PC-3 (cell line): ENCODE data around the gene TRIM45. TPM values are rescaled to one million over a fixed set of nuclear protein-coding genes. Genes with fewer than 3 reads are reported as not detected.

Source experiments
- ATAC-seq: fragments of 200-7000 bp; cut with Tn5 transposase; 2 replicates; pipeline ENCODE4 v1.9.1; 2020; ENCODE audit warnings: mild to moderate bottlenecking, moderate library complexity
- BruUV-seq: library from RNA; stranded (reverse); fragments of 400-500 nt; replicated peaks from 2 replicates; lab custom pipeline; 2021; lab: Mats Ljungman, UMichigan
- CTCF ChIA-PET: fragments of 300-600 bp; sonication (Branson Sonifier 250); formaldehyde crosslinking; loops from one replicate; lab custom pipeline; 2022; ENCODE audit warnings: antibody characterized with exemption; lab: Charles Lee
- POLR2A ChIA-PET: fragments of 300-600 bp; sonication (Branson Sonifier 250); formaldehyde crosslinking; loops from one replicate; lab custom pipeline; 2022; ENCODE audit warnings: antibody characterized with exemption; ENCODE audit not compliant: unreplicated experiment; lab: Charles Lee
- DNase-seq: peaks from one replicate; pipeline ENCODE4 v3.0.0-alpha.2; 2015
- H2AFZ ChIP-seq: fragments of 300-600 bp; sonication (generic); 2 replicates; pipeline ENCODE4 v1.6.0; 2016; ENCODE audit warnings: antibody characterized with exemption, low read length
- H3F3A ChIP-seq: fragments of 300-600 bp; sonication (generic); one replicate; pipeline ENCODE4 v1.6.0; 2017; ENCODE audit warnings: antibody characterized with exemption, low read length, control low read depth, mild to moderate bottlenecking; ENCODE audit not compliant: unreplicated experiment
- H3K27ac ChIP-seq: fragments of 300-600 bp; sonication (generic); 2 replicates; pipeline ENCODE4 v1.5.1; 2016; ENCODE audit warnings: mild to moderate bottlenecking, low read length
- H3K27me3 ChIP-seq: fragments of 300-600 bp; sonication (generic); 2 replicates; pipeline ENCODE4 v1.6.1; 2016; ENCODE audit warnings: low read length, mixed read lengths
- H3K36me3 ChIP-seq: fragments of 300-600 bp; sonication (generic); 2 replicates; pipeline ENCODE4 v1.6.1; 2016; ENCODE audit warnings: low read depth, mixed run types, low read length, mixed read lengths
- H3K4me1 ChIP-seq: fragments of 300-600 bp; sonication (generic); 2 replicates; pipeline ENCODE4 v1.5.1; 2016; ENCODE audit warnings: low read length; ENCODE audit not compliant: insufficient read depth
- H3K4me2 ChIP-seq: fragments of 300-600 bp; sonication (generic); 2 replicates; pipeline ENCODE4 v1.6.0; 2016; ENCODE audit warnings: low read length
- H3K4me3 ChIP-seq: fragments of 300-600 bp; sonication (generic); 2 replicates; pipeline ENCODE4 v1.5.1; 2016; ENCODE audit warnings: mild to moderate bottlenecking, low read length, mixed read lengths
- H3K79me2 ChIP-seq: fragments of 300-600 bp; sonication (generic); 2 replicates; pipeline ENCODE4 v1.6.1; 2017; ENCODE audit warnings: low read length, mixed read lengths
- H3K9ac ChIP-seq: fragments of 300-600 bp; sonication (generic); 2 replicates; pipeline ENCODE4 v1.6.0; 2016; ENCODE audit warnings: mild to moderate bottlenecking, low read length
- H3K9me2 ChIP-seq: fragments of 300-600 bp; sonication (generic); replicated peaks from 2 replicates; pipeline ENCODE4 v1.6.1; 2016; ENCODE audit warnings: mixed run types, low read length, mixed read lengths
- H3K9me3 ChIP-seq: fragments of 300-600 bp; sonication (generic); 2 replicates; pipeline ENCODE4 v1.6.1; 2016; ENCODE audit warnings: low read length, mixed read lengths
- H4K20me1 ChIP-seq: fragments of 300-600 bp; sonication (generic); 2 replicates; pipeline ENCODE4 v1.6.1; 2016; ENCODE audit warnings: low read length, mixed read lengths
- CTCF ChIP-seq: fragments of 300-600 bp; sonication (generic); conservative IDR thresholded peaks from 2 replicates; pipeline ENCODE4 v1.5.1; 2017; ENCODE audit warnings: antibody characterized with exemption, low read depth, mild to moderate bottlenecking, low read length
- EZH2 ChIP-seq: fragments of 300-600 bp; sonication (generic); IDR thresholded peaks from one replicate; pipeline ENCODE4 v1.6.1; 2017; ENCODE audit warnings: antibody characterized with exemption, mild to moderate bottlenecking, low read length; ENCODE audit not compliant: unreplicated experiment
- EZH2phosphoT487 ChIP-seq: fragments of 300-600 bp; sonication (generic); IDR thresholded peaks from 2 replicates; pipeline ENCODE4 v1.6.1; 2018; ENCODE audit warnings: mild to moderate bottlenecking, antibody characterized with exemption, low read length, borderline replicate concordance
- intact Hi-C: fragments of 100-400 bp; cut with micrococcal nuclease; formaldehyde crosslinking; loops from 2 replicates; pipeline ENCODE4 v1.9.0; 2023
- total RNA-seq: library from RNA; depleted of rRNA; stranded (reverse); fragments of >200 nt; gene quantifications from 2 replicates; pipeline ENCODE4 v1.2.3, GENCODE V29; 2014

TRIM45 gene
- total RNA-seq, 1 experiment from 2014 or later: 4.3 TPM

- ChIA-PET CTCF (interaction anchor here (0.7 kb wide), 1 partner anchor 142 kb away, joined by 3 read pairs; the partner anchor contains the start of gene VTCN1), POLR2A (no interaction called here)
- Histone ChIP-seq H3K27me3 (no peaks in the 10 kb centered on the region), H3F3A (no peaks in the 10 kb centered on the region), H3K9me3 (no peaks in the 10 kb centered on the region), H3K4me2 (no peak overlapping the region), H3K9ac (no peak overlapping the region), H3K27ac (no peak overlapping the region), H4K20me1 (no peaks in the 10 kb centered on the region), H3K4me3 (no peak overlapping the region), H3K79me2 (no peaks in the 10 kb centered on the region), H3K36me3 (0 out of 2 replicates have a peak, but pooled peaks cover 2% of the 10 kb centered on the region), H3K9me2 (no peaks in the 10 kb centered on the region), H3K4me1 (no peaks in the 10 kb centered on the region), H2AFZ (no peak overlapping the region)
- TF ChIP-seq EZH2: no peak
- no peak for TF ChIP-seq EZH2phosphoT487
- no peak for TF ChIP-seq CTCF
- DNase-seq (no peak), ATAC-seq (no peak)
- intact Hi-C loops: loop anchor here (1.0 to 10.0 kb wide), 3 partner anchors 60 to 686 kb away; no protein-coding TSS in a partner anchor
- no TSS peak for BruUV-seq
These were observed 53.0 kb downstream of the TRIM45 start for GRCh38 chr1:117068580-117068979.

- TF ChIP-seq EZH2phosphoT487 (no peak), CTCF (peak; percentile 89)
- no peaks in the 10 kb centered on the region for H4K20me1 ChIP-seq
- H3K4me2 ChIP-seq: no peak overlapping the region
- no TSS peak for BruUV-seq
- intact Hi-C loops: loop anchor here (1.0 to 10.0 kb wide), 4 partner anchors 61 to 687 kb away; no protein-coding TSS in a partner anchor
- ATAC-seq (peak; percentile 95), DNase-seq (peak; percentile 65)
- no peaks in the 10 kb centered on the region for H3K9me3 ChIP-seq
- no peak overlapping the region for H3K9ac ChIP-seq
- CTCF ChIA-PET: interaction anchor here (0.6 to 1.5 kb wide), 4 partner anchors 29 to 217 kb away, joined by 3 to 21 read pairs (median 12); no protein-coding TSS in a partner anchor
- H3K9me2 ChIP-seq: no peaks in the 10 kb centered on the region
- H3K79me2 ChIP-seq: no peaks in the 10 kb centered on the region
- no peaks in the 10 kb centered on the region for H3K4me1 ChIP-seq
- H3F3A ChIP-seq: no peaks in the 10 kb centered on the region
- no peaks in the 10 kb centered on the region; the same call in 1 of the 2 replicates for H3K36me3 ChIP-seq
- no peaks in the 10 kb centered on the region for H3K27me3 ChIP-seq
- POLR2A ChIA-PET: interaction anchor here (0.5 kb wide), 1 partner anchor 78 kb away, joined by 4 read pairs; no protein-coding TSS in a partner anchor
- H2AFZ ChIP-seq: no peak overlapping the region
- H3K27ac ChIP-seq: no peak overlapping the region
- no peak overlapping the region for H3K4me3 ChIP-seq
These were observed 53.8 kb downstream of the TRIM45 start for GRCh38 chr1:117067533-117068370.
